WTC11 (cell line): ENCODE results near the gene OR4D2. TPM values are rescaled to one million over a fixed set of nuclear protein-coding genes. Genes with fewer than 3 reads are reported as not detected.
A peak's percentile ranks its signal among the peaks of the same experiment; 100 is the strongest.
"Not testable (repeated sequence)": the region's sequence is repeated elsewhere in the genome, so short reads cannot be mapped to it uniquely, and the experiment has no call there.

ENCODE experiments used
- ATAC-seq: fragments of 200-7000 bp; cut with Tn5 transposase; 2 replicates; pipeline ENCODE4 v1.10.0; 2021; ENCODE audit warnings: mild to moderate bottlenecking, moderate library complexity
- CTCF ChIA-PET: fragments of 300-600 bp; sonication (Branson Sonifier 250); formaldehyde crosslinking; loops from one replicate; lab custom pipeline; 2021; ENCODE audit warnings: antibody characterized with exemption; lab: Charles Lee
- POLR2A ChIA-PET: fragments of 350-600 bp; sonication (Branson Sonifier 250); formaldehyde crosslinking; loops from one replicate; lab custom pipeline; 2021; ENCODE audit warnings: antibody characterized with exemption; lab: Charles Lee
- DNase-seq: peaks from one replicate; pipeline ENCODE4 v3.0.0; 2021; ENCODE audit warnings: low spot score
- H3K27ac Mint-ChIP-seq: 2 replicates; pipeline ENCODE4 v1.8.0; 2021; ENCODE audit warnings: mixed read lengths
- H3K27me3 Mint-ChIP-seq: 2 replicates; pipeline ENCODE4 v1.8.0; 2021; ENCODE audit warnings: low read depth, mild to moderate bottlenecking, moderate library complexity, mixed read lengths
- H3K36me3 Mint-ChIP-seq: 2 replicates; pipeline ENCODE4 v1.8.0; 2021; ENCODE audit warnings: mixed read lengths
- H3K4me1 Mint-ChIP-seq: 2 replicates; pipeline ENCODE4 v1.8.0; 2022; ENCODE audit warnings: mixed read lengths
- H3K4me3 Mint-ChIP-seq: 2 replicates; pipeline ENCODE4 v1.8.0; 2021; ENCODE audit warnings: mild to moderate bottlenecking, moderate library complexity, mixed read lengths
- H3K9me3 Mint-ChIP-seq: 2 replicates; pipeline ENCODE4 v1.8.0; 2021; ENCODE audit warnings: mixed read lengths
- FOXP1 ChIP-seq: sonication (generic); formaldehyde crosslinking; IDR thresholded peaks from 2 replicates; pipeline ENCODE4 v1.8.0; 2022; ENCODE audit warnings: missing genetic modification reagents, mild to moderate bottlenecking, moderate library complexity, borderline replicate concordance
- GABPB1 ChIP-seq: sonication (generic); formaldehyde crosslinking; IDR thresholded peaks from 2 replicates; pipeline ENCODE4 v1.8.1; 2023; ENCODE audit warnings: mild to moderate bottlenecking, missing genetic modification reagents
- GRHL2 ChIP-seq: fragments of 250-450 bp; sonication (Bioruptor Pico); IDR thresholded peaks from 2 replicates; pipeline ENCODE4 v1.8.0; 2022; ENCODE audit warnings: mild to moderate bottlenecking, moderate library complexity; ENCODE audit not compliant: insufficient replicate concordance, severe bottlenecking
- GTF2I ChIP-seq: fragments of 250-450 bp; sonication (Bioruptor Pico); conservative IDR thresholded peaks from 2 replicates; pipeline ENCODE4 v1.4.0; 2021; ENCODE audit warnings: mild to moderate bottlenecking
- HMGXB4 ChIP-seq: sonication (generic); formaldehyde crosslinking; IDR thresholded peaks from 2 replicates; pipeline ENCODE4 v1.8.1; 2023; ENCODE audit warnings: mild to moderate bottlenecking, moderate library complexity, missing genetic modification reagents
- MXD4 ChIP-seq: fragments of 250-450 bp; sonication (Bioruptor Pico); IDR thresholded peaks from 2 replicates; pipeline ENCODE4 v1.8.0; 2021; ENCODE audit warnings: mild to moderate bottlenecking, moderate library complexity, borderline replicate concordance
- NR2C2 ChIP-seq: sonication (generic); formaldehyde crosslinking; IDR thresholded peaks from 2 replicates; pipeline ENCODE4 v1.8.0; 2022; ENCODE audit warnings: mild to moderate bottlenecking, missing genetic modification reagents
- RORB ChIP-seq: fragments of 250-450 bp; sonication (Bioruptor Pico); IDR thresholded peaks from 2 replicates; pipeline ENCODE4 v1.9.0; 2021; ENCODE audit warnings: mild to moderate bottlenecking
- SMAD3 ChIP-seq: sonication (generic); formaldehyde crosslinking; IDR thresholded peaks from 2 replicates; pipeline ENCODE4 v1.8.0; 2022; ENCODE audit warnings: missing genetic modification reagents, mild to moderate bottlenecking, borderline replicate concordance
- SOX15 ChIP-seq: fragments of 250-450 bp; sonication (Bioruptor Pico); IDR thresholded peaks from 2 replicates; pipeline ENCODE4 v1.9.0; 2021; ENCODE audit warnings: mild to moderate bottlenecking
- TCF7 ChIP-seq: sonication (generic); formaldehyde crosslinking; IDR thresholded peaks from 2 replicates; pipeline ENCODE4 v1.8.0; 2022; ENCODE audit warnings: mild to moderate bottlenecking, low read depth, missing genetic modification reagents, moderate library complexity
- USF2 ChIP-seq: sonication (generic); formaldehyde crosslinking; IDR thresholded peaks from 2 replicates; pipeline ENCODE4 v1.8.1; 2023; ENCODE audit warnings: mild to moderate bottlenecking, missing genetic modification reagents, moderate library complexity
- ZBTB43 ChIP-seq: sonication (generic); formaldehyde crosslinking; IDR thresholded peaks from 2 replicates; pipeline ENCODE4 v1.8.1; 2023; ENCODE audit warnings: mild to moderate bottlenecking, missing genetic modification reagents
- ZNF219 ChIP-seq: sonication (generic); formaldehyde crosslinking; IDR thresholded peaks from 2 replicates; pipeline ENCODE4 v1.8.0; 2023; ENCODE audit warnings: missing genetic modification reagents, mild to moderate bottlenecking, borderline replicate concordance
- ZNF671 ChIP-seq: fragments of 250-450 bp; sonication (Bioruptor Pico); IDR thresholded peaks from 2 replicates; pipeline ENCODE4 v1.8.0; 2021; ENCODE audit warnings: mild to moderate bottlenecking
- ZSCAN18 ChIP-seq: fragments of 250-450 bp; sonication (Bioruptor Pico); IDR thresholded peaks from 2 replicates; pipeline ENCODE4 v2.1.2; 2022; ENCODE audit warnings: mild to moderate bottlenecking, moderate library complexity
- total RNA-seq: library from RNA; stranded (reverse); gene quantifications from 3 replicates; pipeline ENCODE4 v1.2.3, GENCODE V29; 2021
- TF ChIP-seq, protein P1 (sequence below): sonication (generic); formaldehyde crosslinking; IDR thresholded peaks from 2 replicates; pipeline ENCODE4 v1.8.1; 2022; ENCODE audit warnings: low read depth, missing genetic modification reagents, borderline replicate concordance
- TF ChIP-seq, protein P2 (sequence below): sonication (generic); formaldehyde crosslinking; IDR thresholded peaks from 2 replicates; pipeline ENCODE4 v1.8.1; 2022; ENCODE audit warnings: low read depth, mild to moderate bottlenecking, moderate library complexity, missing genetic modification reagents, borderline replicate concordance
- TF ChIP-seq, protein P3 (sequence below): sonication (generic); formaldehyde crosslinking; IDR thresholded peaks from 2 replicates; pipeline ENCODE4 v1.8.1; 2022; ENCODE audit warnings: mild to moderate bottlenecking, missing genetic modification reagents, moderate library complexity, borderline replicate concordance

Gene OR4D2
- total RNA-seq, 1 experiment from 2014 or later = not detected

- TF ChIP-seq RORB (CRISPR knock-in tag) (no peak), FOXP1 (CRISPR knock-in tag) (no peak)
These were observed 38.9 kb upstream of the OR4D2 start (continued) for GRCh38 chr17:58127846-58128245.

GRCh38 chr17:58132697-58133096, 34.1 kb upstream of the OR4D2 start:
- H3K9me3 Mint-ChIP-seq, DNase-seq, H3K36me3 Mint-ChIP-seq, ATAC-seq, POLR2A ChIA-PET, H3K4me1 Mint-ChIP-seq, CTCF ChIA-PET, H3K4me3 Mint-ChIP-seq, H3K27ac Mint-ChIP-seq: not testable (repeated sequence)
- peaks cover 56% of the 10 kb centered on the region for H3K27me3 Mint-ChIP-seq

GRCh38 chr17:58136669-58137279, 30.0 kb upstream of the OR4D2 start:
- peaks cover 5% of the 10 kb centered on the region; the same call in 1 of the 2 replicates for H3K4me1 Mint-ChIP-seq
- ATAC-seq = peak; percentile 87
- peaks cover 24% of the 10 kb centered on the region for H3K27me3 Mint-ChIP-seq
- ChIA-PET POLR2A (no interaction called here), CTCF (interaction anchor here (0.6 to 1.6 kb wide), 8 partner anchors 11 to 279 kb away, joined by 3 to 9 read pairs (median 4); no protein-coding TSS in a partner anchor)
- H3K36me3 Mint-ChIP-seq = no peaks in the 10 kb centered on the region
- no peak overlapping the region for H3K4me3 Mint-ChIP-seq
- H3K27ac Mint-ChIP-seq = no peak overlapping the region
- TF ChIP-seq MXD4 (CRISPR knock-in tag) = no peak
- TF ChIP-seq ZBTB43 (CRISPR knock-in tag) = no peak
- TF ChIP-seq GRHL2 = no peak
- H3K9me3 Mint-ChIP-seq = peaks cover 6% of the 10 kb centered on the region
- peak; percentile 42 for DNase-seq

DNA sequence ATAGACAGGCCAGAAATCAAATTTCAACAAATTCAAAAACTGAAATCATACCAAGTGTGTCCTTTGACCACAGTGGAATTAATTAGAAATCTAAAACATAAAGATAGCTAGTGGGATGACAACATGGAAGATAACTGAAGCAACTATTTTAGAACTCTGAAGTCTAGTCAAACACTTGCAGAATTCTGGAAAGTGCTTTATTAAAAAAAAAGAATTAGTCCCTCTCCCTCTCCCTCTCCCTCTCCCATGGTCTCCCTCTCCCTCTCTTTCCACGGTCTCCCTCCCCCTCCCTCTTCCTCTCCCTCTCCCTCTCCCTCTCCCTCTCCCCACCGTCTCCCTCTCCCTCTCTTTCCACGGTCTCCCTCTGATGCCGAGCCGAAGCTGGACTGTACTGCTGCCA, 25.3 kb upstream of the OR4D2 start:
- H3K27me3 Mint-ChIP-seq = peaks cover 28% of the 10 kb centered on the region
- no peak overlapping the region for H3K27ac Mint-ChIP-seq
- peaks cover 5% of the 10 kb centered on the region; the same call in 1 of the 2 replicates for H3K4me1 Mint-ChIP-seq
- peaks cover 30% of the 10 kb centered on the region for H3K9me3 Mint-ChIP-seq
- no peak overlapping the region for H3K4me3 Mint-ChIP-seq
- H3K36me3 Mint-ChIP-seq = peaks cover 7% of the 10 kb centered on the region; the same call in 1 of the 2 replicates
- ATAC-seq (no peak), DNase-seq (no peak)
- ChIA-PET POLR2A (no interaction called here), CTCF (interaction anchor here (1.3 kb wide), 1 partner anchor 58 kb away, joined by 7 read pairs; no protein-coding TSS in a partner anchor)
- no peak for TF ChIP-seq ZNF219 (CRISPR knock-in tag)
- no peak for TF ChIP-seq NR2C2 (CRISPR knock-in tag)
- no peak for TF ChIP-seq ZNF671
- TF ChIP-seq GABPB1 (CRISPR knock-in tag) = no peak
- TF ChIP-seq HMGXB4 (CRISPR knock-in tag) = no peak
- TF ChIP-seq USF2 = no peak
- TF ChIP-seq, protein P1, sequence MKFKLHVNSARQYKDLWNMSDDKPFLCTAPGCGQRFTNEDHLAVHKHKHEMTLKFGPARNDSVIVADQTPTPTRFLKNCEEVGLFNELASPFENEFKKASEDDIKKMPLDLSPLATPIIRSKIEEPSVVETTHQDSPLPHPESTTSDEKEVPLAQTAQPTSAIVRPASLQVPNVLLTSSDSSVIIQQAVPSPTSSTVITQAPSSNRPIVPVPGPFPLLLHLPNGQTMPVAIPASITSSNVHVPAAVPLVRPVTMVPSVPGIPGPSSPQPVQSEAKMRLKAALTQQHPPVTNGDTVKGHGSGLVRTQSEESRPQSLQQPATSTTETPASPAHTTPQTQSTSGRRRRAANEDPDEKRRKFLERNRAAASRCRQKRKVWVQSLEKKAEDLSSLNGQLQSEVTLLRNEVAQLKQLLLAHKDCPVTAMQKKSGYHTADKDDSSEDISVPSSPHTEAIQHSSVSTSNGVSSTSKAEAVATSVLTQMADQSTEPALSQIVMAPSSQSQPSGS (CRISPR knock-in tag) = no peak
- no peak for TF ChIP-seq SOX15 (CRISPR knock-in tag)
- TF ChIP-seq, protein P2, sequence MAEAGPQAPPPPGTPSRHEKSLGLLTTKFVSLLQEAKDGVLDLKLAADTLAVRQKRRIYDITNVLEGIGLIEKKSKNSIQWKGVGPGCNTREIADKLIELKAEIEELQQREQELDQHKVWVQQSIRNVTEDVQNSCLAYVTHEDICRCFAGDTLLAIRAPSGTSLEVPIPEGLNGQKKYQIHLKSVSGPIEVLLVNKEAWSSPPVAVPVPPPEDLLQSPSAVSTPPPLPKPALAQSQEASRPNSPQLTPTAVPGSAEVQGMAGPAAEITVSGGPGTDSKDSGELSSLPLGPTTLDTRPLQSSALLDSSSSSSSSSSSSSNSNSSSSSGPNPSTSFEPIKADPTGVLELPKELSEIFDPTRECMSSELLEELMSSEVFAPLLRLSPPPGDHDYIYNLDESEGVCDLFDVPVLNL = no peak
- no peak for TF ChIP-seq SMAD3
- TF ChIP-seq ZSCAN18 (CRISPR knock-in tag) = no peak
- no peak for TF ChIP-seq GTF2I (CRISPR knock-in tag)
- no peak for TF ChIP-seq TCF7 (CRISPR knock-in tag)
- no peak for TF ChIP-seq MXD4 (CRISPR knock-in tag)
- TF ChIP-seq, protein P3, sequence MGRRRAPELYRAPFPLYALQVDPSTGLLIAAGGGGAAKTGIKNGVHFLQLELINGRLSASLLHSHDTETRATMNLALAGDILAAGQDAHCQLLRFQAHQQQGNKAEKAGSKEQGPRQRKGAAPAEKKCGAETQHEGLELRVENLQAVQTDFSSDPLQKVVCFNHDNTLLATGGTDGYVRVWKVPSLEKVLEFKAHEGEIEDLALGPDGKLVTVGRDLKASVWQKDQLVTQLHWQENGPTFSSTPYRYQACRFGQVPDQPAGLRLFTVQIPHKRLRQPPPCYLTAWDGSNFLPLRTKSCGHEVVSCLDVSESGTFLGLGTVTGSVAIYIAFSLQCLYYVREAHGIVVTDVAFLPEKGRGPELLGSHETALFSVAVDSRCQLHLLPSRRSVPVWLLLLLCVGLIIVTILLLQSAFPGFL (CRISPR knock-in tag) = no peak
